GM13977 (cell line): ENCODE results near the gene FOXRED2.

ENCODE experiments used
- DNase-seq: peaks from one replicate; pipeline ENCODE4 v3.0.0; 2012; ENCODE audit warnings: low spot score
- in situ Hi-C: fragments of 300-500 bp; cut with MboI; formaldehyde crosslinking; loops from one replicate; pipeline ENCODE4 v1.12.0; 2022; ENCODE audit warnings: low sequenced_read_pairs, low pct_unique_long_range_greater_than_20kb, mixed read lengths, inconsistent platforms; ENCODE audit not compliant: unreplicated experiment
- TF ChIP-seq, protein P1 (sequence below): IDR thresholded peaks from 2 replicates; pipeline ENCODE4 v1.5.1; 2012; ENCODE audit warnings: mild to moderate bottlenecking, control low read depth; ENCODE audit not compliant: insufficient read depth; ENCODE audit errors: extremely low read depth, missing control alignments

The FOXRED2 gene

DNA sequence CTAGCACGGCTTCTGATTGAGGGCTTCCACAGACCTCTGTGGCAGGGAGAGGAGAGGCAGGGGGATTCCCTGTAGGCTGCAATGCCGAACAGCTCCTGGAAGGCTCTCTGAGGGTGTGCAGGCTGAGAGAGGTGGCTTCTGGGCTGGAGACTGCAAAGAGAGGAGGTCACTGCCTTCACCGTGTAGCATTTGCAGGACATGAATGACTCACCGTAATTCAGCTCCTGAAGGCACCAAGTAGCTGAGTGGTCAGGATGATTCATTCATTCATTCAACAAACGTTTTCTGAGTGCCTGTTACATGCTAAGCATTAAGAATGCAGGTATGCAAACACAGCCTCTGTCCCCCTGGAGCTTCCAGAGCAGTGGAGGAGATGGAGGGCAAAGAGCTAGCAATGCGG lies 40.1 kb upstream of the FOXRED2 start:
- in situ Hi-C loops = no loop called here

DNA sequence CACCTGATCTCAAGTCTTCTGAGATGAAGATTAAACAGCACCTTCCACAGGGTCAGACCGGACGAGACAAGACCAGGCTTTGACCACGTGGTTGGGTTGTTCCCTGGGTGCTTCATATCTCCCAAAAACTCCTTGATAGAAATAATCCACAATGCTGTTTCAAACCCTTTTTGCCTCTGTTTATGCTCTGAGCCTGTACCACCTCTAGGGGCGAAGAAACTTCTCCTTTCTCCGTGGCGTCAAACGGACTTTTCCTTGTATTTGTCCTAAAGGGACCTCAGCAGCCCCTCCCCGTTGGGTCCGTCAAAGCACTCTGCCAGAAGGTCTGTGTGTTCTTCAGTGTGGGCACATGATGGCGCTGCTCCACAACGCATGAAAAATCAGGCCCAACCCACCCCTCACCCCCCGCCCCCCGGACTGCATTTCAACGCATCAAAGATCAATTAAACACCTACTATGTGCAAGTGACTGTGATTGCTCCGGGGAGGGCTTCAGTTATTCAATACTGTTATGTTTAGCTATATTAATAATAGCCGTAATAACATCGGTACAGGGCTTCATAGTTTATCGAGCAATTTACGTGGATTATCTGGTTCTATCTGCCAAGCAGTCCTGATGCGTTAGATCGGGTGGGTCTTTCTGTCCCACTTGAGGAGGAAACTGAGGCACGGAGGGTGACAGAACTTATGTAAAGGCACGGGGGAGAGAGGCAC lies 39.4 kb upstream of the FOXRED2 start:
- in situ Hi-C loops = no loop called here
- TF ChIP-seq, protein P1, sequence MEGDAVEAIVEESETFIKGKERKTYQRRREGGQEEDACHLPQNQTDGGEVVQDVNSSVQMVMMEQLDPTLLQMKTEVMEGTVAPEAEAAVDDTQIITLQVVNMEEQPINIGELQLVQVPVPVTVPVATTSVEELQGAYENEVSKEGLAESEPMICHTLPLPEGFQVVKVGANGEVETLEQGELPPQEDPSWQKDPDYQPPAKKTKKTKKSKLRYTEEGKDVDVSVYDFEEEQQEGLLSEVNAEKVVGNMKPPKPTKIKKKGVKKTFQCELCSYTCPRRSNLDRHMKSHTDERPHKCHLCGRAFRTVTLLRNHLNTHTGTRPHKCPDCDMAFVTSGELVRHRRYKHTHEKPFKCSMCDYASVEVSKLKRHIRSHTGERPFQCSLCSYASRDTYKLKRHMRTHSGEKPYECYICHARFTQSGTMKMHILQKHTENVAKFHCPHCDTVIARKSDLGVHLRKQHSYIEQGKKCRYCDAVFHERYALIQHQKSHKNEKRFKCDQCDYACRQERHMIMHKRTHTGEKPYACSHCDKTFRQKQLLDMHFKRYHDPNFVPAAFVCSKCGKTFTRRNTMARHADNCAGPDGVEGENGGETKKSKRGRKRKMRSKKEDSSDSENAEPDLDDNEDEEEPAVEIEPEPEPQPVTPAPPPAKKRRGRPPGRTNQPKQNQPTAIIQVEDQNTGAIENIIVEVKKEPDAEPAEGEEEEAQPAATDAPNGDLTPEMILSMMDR = peak; percentile 75
- peak; percentile 59 for DNase-seq

More for the DNA sequence above, 40.1 kb upstream of the FOXRED2 start:
- no peak for DNase-seq
- TF ChIP-seq, protein P1 = no peak

DNA sequence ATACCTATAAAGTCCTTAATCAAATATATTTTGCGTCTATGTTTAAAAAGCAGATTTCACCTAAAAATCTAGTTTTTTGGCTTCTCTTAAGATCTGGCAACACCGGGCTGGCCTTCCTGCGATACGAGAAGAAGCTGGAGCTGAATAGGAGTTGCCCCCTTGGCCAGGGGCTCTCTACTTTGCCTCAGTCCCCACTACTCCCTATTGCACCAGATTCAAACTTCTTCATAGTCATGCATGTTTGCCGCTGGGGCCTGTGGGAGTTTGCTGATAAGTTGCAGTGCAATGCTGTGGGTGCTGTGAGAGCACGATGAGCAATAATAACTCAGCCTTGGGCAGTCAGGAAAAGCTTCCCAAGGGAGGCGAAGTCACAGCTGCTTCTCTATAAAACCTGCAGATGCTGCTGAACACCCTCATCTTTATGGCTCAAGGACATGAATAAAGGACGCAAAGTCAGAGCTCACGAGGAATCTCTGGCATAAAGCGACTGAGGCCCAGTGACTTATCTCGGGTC lies 37.3 kb upstream of the FOXRED2 start:
- in situ Hi-C loops = no loop called here
- TF ChIP-seq, protein P1 = no peak
- no peak for DNase-seq

DNA sequence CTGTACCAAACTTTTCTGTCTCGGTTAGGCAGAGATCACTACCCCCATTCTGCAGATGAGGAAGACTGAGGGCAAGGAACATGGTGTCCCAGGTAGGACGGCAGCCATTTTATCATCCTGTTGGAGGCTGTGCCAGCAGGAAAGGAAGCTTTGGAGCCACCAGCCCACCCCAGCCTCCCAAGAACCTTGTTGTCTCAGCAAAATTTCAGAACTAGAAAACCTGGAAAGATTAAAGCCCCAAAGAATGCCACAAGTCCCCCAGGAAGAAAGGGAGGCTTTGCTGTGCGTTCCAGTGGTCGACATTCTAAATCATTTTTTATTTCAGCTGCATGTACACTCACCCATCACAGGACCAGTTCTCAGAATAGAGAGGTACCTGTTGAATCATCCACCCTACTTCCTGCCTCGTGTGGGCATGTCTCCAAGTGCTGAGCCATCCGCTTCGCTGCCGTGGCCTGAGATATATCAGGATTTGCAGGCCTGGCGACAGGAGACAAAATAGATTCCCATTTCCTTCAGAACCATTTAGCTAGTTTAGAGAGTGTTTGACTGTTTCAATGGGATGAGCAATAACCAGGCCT lies 35.1 kb upstream of the FOXRED2 start:
- in situ Hi-C loops = no loop called here
- TF ChIP-seq, protein P1 = no peak
- DNase-seq = no peak

DNA sequence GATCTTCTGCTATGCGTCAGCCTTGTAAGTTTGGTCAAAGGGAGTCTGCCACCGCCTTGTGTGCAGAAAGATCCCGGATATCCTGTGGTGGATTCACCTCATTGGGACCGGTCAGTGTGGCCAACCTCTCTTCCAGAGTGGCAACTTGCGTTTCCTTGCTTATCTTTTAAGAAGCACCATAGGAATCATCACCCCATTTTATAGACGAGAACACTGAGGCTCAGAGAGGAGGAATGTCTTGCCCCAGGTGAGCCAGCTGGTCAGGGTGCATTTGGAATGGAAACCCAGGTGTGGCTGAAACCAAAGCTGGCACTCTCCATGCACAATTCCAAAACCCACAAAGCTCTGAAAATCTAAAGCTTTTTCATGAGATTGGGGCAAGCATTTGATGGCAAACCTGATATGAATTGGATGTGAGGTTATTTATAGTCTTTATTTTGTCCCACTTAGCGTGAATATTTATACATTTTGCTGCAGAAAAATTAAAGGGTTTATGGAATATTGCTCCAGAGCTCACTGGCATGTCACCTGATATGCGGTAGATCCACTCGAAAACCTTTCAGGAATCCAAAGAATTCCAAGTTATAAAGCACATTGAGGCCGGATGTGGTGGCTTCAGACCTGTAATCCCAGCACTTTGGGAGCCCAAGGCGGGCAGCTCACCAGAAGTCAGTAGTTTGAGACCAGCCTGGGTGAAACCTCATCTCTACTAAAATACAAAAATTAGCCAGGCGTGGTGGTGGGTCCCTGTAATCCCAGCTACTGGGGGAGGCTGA lies 34.2 kb upstream of the FOXRED2 start:
- in situ Hi-C loops = no loop called here
- DNase-seq = no peak

DNA sequence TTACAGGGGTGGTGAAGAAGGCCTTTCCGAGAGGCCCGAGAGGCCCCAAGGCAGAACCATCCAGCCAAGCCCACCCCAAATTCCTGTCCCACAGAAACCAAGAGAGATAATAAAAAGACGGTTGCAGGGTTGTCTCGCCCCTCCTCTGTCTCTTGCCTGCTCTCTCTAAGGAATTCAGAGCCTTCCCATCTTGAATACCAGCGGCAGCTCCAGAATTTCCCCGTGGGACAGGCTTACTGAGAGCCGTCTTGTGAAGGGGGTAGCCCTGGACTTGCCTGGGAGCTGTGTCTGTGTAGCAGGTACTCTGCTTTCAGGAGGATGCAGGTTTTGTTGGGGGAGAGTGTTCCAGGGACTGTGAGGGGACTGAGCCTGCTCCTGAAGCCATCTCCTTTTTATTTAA lies 31.7 kb upstream of the FOXRED2 start:
- DNase-seq = no peak
- in situ Hi-C loops = no loop called here
- TF ChIP-seq, protein P1 = no peak

More for the DNA sequence above, 34.2 kb upstream of the FOXRED2 start:
- TF ChIP-seq, protein P1 = no peak
